OCI-LY1 (cell line): Measurements from ENCODE around the gene CFAP57.

Experiments used
- CTCF ChIP-seq: fragments of 200-600 bp; sonication (generic), shearing (Covaris generic); IDR thresholded peaks from 2 replicates; pipeline ENCODE4 v1.5.1; 2017; ENCODE audit warnings: mild to moderate bottlenecking, antibody characterized with exemption, low read length, moderate library complexity, mixed read lengths
- EZH2 ChIP-seq: fragments of 200-600 bp; sonication (generic), shearing (Covaris generic); IDR thresholded peaks from 2 replicates; pipeline ENCODE4 v1.8.0; 2017; ENCODE audit warnings: borderline replicate concordance, mixed run types, mild to moderate bottlenecking, antibody characterized with exemption, low read length, moderate library complexity, mixed read lengths

- TF ChIP-seq CTCF, result no peak
- no peak for TF ChIP-seq EZH2
Observed at GRCh38 chr1:43204394-43204793, 32.3 kb downstream of the CFAP57 start.
